ENCODE results near the gene TPO.
"Not testable (repeated sequence)": the region's sequence is repeated elsewhere in the genome, so short reads cannot be mapped to it uniquely, and the experiment has no call there.

TPO gene

GRCh38 chr2:1405967-1406366 is 7.3 kb upstream of the TPO start:
- no peak for DNase-seq (ENCODE audit: low spot score)

GRCh38 chr2:1406434-1406833 is 6.8 kb upstream of the TPO start:
- no peak for DNase-seq (ENCODE audit: low spot score)

GRCh38 chr2:1407950-1408675 is 5.2 kb upstream of the TPO start:
- no peak for DNase-seq (ENCODE audit: low spot score)

- DNase-seq (ENCODE audit: low spot score), result no peak
Observed at GRCh38 chr2:1414121-1414520, 858 bp downstream of the TPO start.

- DNase-seq (ENCODE audit: low spot score), result not testable (repeated sequence)
Observed at GRCh38 chr2:1414901-1415300, 1.6 kb downstream of the TPO start.

GRCh38 chr2:1415501-1415900 is 2.2 kb downstream of the TPO start:
- DNase-seq (ENCODE audit: low spot score), result no peak

GRCh38 chr2:1418566-1418965 is 5.3 kb downstream of the TPO start:
- DNase-seq (ENCODE audit: low spot score), result no peak

GRCh38 chr2:1420746-1421480 is 7.7 kb downstream of the TPO start:
- DNase-seq (ENCODE audit: low spot score), result no peak

GRCh38 chr2:1421731-1422130 is 8.5 kb downstream of the TPO start:
- no peak for DNase-seq (ENCODE audit: low spot score)

- no peak for DNase-seq (ENCODE audit: low spot score)
Observed at GRCh38 chr2:1422131-1422530, 8.9 kb downstream of the TPO start.

- no peak for DNase-seq (ENCODE audit: low spot score)
Observed at GRCh38 chr2:1422716-1423285, 9.5 kb downstream of the TPO start.

- no peak for DNase-seq (ENCODE audit: low spot score)
Observed at GRCh38 chr2:1427086-1427485, 13.8 kb downstream of the TPO start.

GRCh38 chr2:1429895-1430294 is 16.6 kb downstream of the TPO start:
- no peak for DNase-seq (ENCODE audit: low spot score)

GRCh38 chr2:1430491-1430890 is 17.2 kb downstream of the TPO start:
- no peak for DNase-seq (ENCODE audit: low spot score)

- DNase-seq (ENCODE audit: low spot score), result no peak
Observed at GRCh38 chr2:1431886-1432400, 18.7 kb downstream of the TPO start.

GRCh38 chr2:1432726-1433125 is 19.5 kb downstream of the TPO start:
- no peak for DNase-seq (ENCODE audit: low spot score)

GRCh38 chr2:1436369-1436768 is 23.1 kb downstream of the TPO start:
- DNase-seq (ENCODE audit: low spot score), result no peak

- DNase-seq (ENCODE audit: low spot score), result no peak
Observed at GRCh38 chr2:1437101-1437500, 23.8 kb downstream of the TPO start.

- DNase-seq (ENCODE audit: low spot score), result no peak
Observed at GRCh38 chr2:1437537-1437936, 24.3 kb downstream of the TPO start.

GRCh38 chr2:1438972-1439371 is 25.7 kb downstream of the TPO start:
- no peak for DNase-seq (ENCODE audit: low spot score)

- DNase-seq (ENCODE audit: low spot score), result no peak
Observed at GRCh38 chr2:1440581-1440980, 27.3 kb downstream of the TPO start.

GRCh38 chr2:1446301-1446700 is 33.0 kb downstream of the TPO start:
- DNase-seq (ENCODE audit: low spot score), result no peak

- DNase-seq (ENCODE audit: low spot score), result no peak
Observed at GRCh38 chr2:1448009-1448408, 34.7 kb downstream of the TPO start.
